ENCODE measurements around the gene ACVRL1. TPM values are rescaled to one million over a fixed set of nuclear protein-coding genes. Genes with fewer than 3 reads are reported as not detected.
A peak's percentile ranks its signal among the peaks of the same experiment; 100 is the strongest.

The ACVRL1 gene
- total RNA-seq, 2 experiments from 2014 or later: not detected

- H3K36me3 Mint-ChIP-seq: no peaks in the 10 kb centered on the region
- DNase-seq: no peak
- peaks cover 10% of the 10 kb centered on the region for H3K27me3 Mint-ChIP-seq
- no peak overlapping the region for H3K27ac Mint-ChIP-seq
- peaks cover 8% of the 10 kb centered on the region for H3K9me3 Mint-ChIP-seq
- no peak overlapping the region for H3K4me3 Mint-ChIP-seq
- peaks cover 23% of the 10 kb centered on the region for H3K4me1 Mint-ChIP-seq
These were observed 42.2 kb downstream of the ACVRL1 start for GRCh38 chr12:51949342-51950030.

GRCh38 chr12:51950682-51951198 lies 43.4 kb downstream of the ACVRL1 start:
- Mint-ChIP-seq H3K27me3 (peaks cover 10% of the 10 kb centered on the region), H3K27ac (peak overlapping the region; percentile 73), H3K36me3 (no peaks in the 10 kb centered on the region), H3K4me3 (peak overlapping the region; percentile 86), H3K4me1 (peaks cover 36% of the 10 kb centered on the region), H3K9me3 (no peaks in the 10 kb centered on the region)
- DNase-seq: no peak

- H3K36me3 Mint-ChIP-seq: no peaks in the 10 kb centered on the region
- peak; percentile 90 for DNase-seq
- no peaks in the 10 kb centered on the region for H3K9me3 Mint-ChIP-seq
- H3K4me3 Mint-ChIP-seq: peak within 1 kb of the TSS; percentile 86
- H3K27ac Mint-ChIP-seq: peak within 1 kb of the TSS; percentile 73
- peaks cover 40% of the 10 kb centered on the region for H3K4me1 Mint-ChIP-seq
- peaks cover 10% of the 10 kb centered on the region for H3K27me3 Mint-ChIP-seq
These were observed 44.0 kb downstream of the ACVRL1 start, which contains the start of gene ACVR1B for GRCh38 chr12:51951199-51951842. Gene ACVR1B (plus strand): TSS chr12:51951699. CDS start chr12:51951744, 45 bp downstream.

- Mint-ChIP-seq H3K27ac (peak overlapping the region; percentile 59), H3K9me3 (no peaks in the 10 kb centered on the region), H3K4me3 (peak overlapping the region; percentile 83), H3K4me1 (peaks cover 40% of the 10 kb centered on the region), H3K27me3 (peaks cover 10% of the 10 kb centered on the region), H3K36me3 (no peaks in the 10 kb centered on the region)
- DNase-seq: peak; percentile 3
These were observed 44.8 kb downstream of the ACVRL1 start for GRCh38 chr12:51951843-51952722.

- H3K9me3 Mint-ChIP-seq: no peaks in the 10 kb centered on the region
- H3K36me3 Mint-ChIP-seq: no peaks in the 10 kb centered on the region
- peaks cover 10% of the 10 kb centered on the region for H3K27me3 Mint-ChIP-seq
- peaks cover 44% of the 10 kb centered on the region for H3K4me1 Mint-ChIP-seq
- H3K4me3 Mint-ChIP-seq: peak overlapping the region; percentile 83
- no peak for DNase-seq
- peak overlapping the region; percentile 39 for H3K27ac Mint-ChIP-seq
These were observed 45.8 kb downstream of the ACVRL1 start for GRCh38 chr12:51953089-51953488.

- Mint-ChIP-seq H3K4me1 (peaks cover 44% of the 10 kb centered on the region), H3K27ac (no peak overlapping the region), H3K27me3 (peaks cover 10% of the 10 kb centered on the region), H3K36me3 (no peaks in the 10 kb centered on the region), H3K4me3 (peak overlapping the region; percentile 83), H3K9me3 (no peaks in the 10 kb centered on the region)
- DNase-seq: no peak
These were observed 46.6 kb downstream of the ACVRL1 start for GRCh38 chr12:51953864-51954263.

GRCh38 chr12:51954561-51955361 lies 47.5 kb downstream of the ACVRL1 start:
- peaks cover 4% of the 10 kb centered on the region for H3K36me3 Mint-ChIP-seq
- H3K9me3 Mint-ChIP-seq: no peaks in the 10 kb centered on the region
- no peak overlapping the region for H3K4me3 Mint-ChIP-seq
- peaks cover 44% of the 10 kb centered on the region for H3K4me1 Mint-ChIP-seq
- peaks cover 6% of the 10 kb centered on the region for H3K27me3 Mint-ChIP-seq
- H3K27ac Mint-ChIP-seq: no peak overlapping the region
- DNase-seq: no peak

- Mint-ChIP-seq H3K27me3 (no peaks in the 10 kb centered on the region), H3K9me3 (no peaks in the 10 kb centered on the region), H3K27ac (no peak overlapping the region), H3K36me3 (peaks cover 4% of the 10 kb centered on the region), H3K4me1 (peaks cover 46% of the 10 kb centered on the region), H3K4me3 (no peak overlapping the region)
- no peak for DNase-seq
These were observed 48.4 kb downstream of the ACVRL1 start for GRCh38 chr12:51955702-51956101.

- no peaks in the 10 kb centered on the region for H3K9me3 Mint-ChIP-seq
- H3K27ac Mint-ChIP-seq: no peak overlapping the region
- peaks cover 49% of the 10 kb centered on the region for H3K4me1 Mint-ChIP-seq
- H3K27me3 Mint-ChIP-seq: no peaks in the 10 kb centered on the region
- H3K36me3 Mint-ChIP-seq: peaks cover 11% of the 10 kb centered on the region
- no peak for DNase-seq
- H3K4me3 Mint-ChIP-seq: no peak overlapping the region
These were observed 51.2 kb downstream of the ACVRL1 start for GRCh38 chr12:51958542-51958941.

GRCh38 chr12:51959211-51959610 lies 51.9 kb downstream of the ACVRL1 start:
- no peak for DNase-seq
- Mint-ChIP-seq H3K9me3 (no peaks in the 10 kb centered on the region), H3K4me1 (peaks cover 42% of the 10 kb centered on the region), H3K4me3 (no peak overlapping the region), H3K27me3 (no peaks in the 10 kb centered on the region), H3K36me3 (peaks cover 16% of the 10 kb centered on the region), H3K27ac (no peak overlapping the region)

GRCh38 chr12:51959921-51960320 lies 52.6 kb downstream of the ACVRL1 start:
- H3K36me3 Mint-ChIP-seq: peaks cover 20% of the 10 kb centered on the region
- no peak overlapping the region for H3K4me3 Mint-ChIP-seq
- H3K27me3 Mint-ChIP-seq: no peaks in the 10 kb centered on the region
- H3K9me3 Mint-ChIP-seq: no peaks in the 10 kb centered on the region
- peaks cover 40% of the 10 kb centered on the region for H3K4me1 Mint-ChIP-seq
- DNase-seq: no peak
- H3K27ac Mint-ChIP-seq: no peak overlapping the region

GRCh38 chr12:51960488-51960887 lies 53.2 kb downstream of the ACVRL1 start:
- Mint-ChIP-seq H3K4me3 (no peak overlapping the region), H3K9me3 (no peaks in the 10 kb centered on the region), H3K27me3 (no peaks in the 10 kb centered on the region), H3K36me3 (peaks cover 20% of the 10 kb centered on the region), H3K4me1 (peaks cover 34% of the 10 kb centered on the region), H3K27ac (no peak overlapping the region)
- DNase-seq: no peak

GRCh38 chr12:51960890-51961289 lies 53.6 kb downstream of the ACVRL1 start:
- Mint-ChIP-seq H3K4me3 (no peak overlapping the region), H3K4me1 (peaks cover 33% of the 10 kb centered on the region), H3K9me3 (no peaks in the 10 kb centered on the region), H3K36me3 (peaks cover 20% of the 10 kb centered on the region), H3K27ac (no peak overlapping the region), H3K27me3 (no peaks in the 10 kb centered on the region)
- no peak for DNase-seq

GRCh38 chr12:51961834-51962233 lies 54.5 kb downstream of the ACVRL1 start:
- no peak for DNase-seq
- H3K36me3 Mint-ChIP-seq: peaks cover 20% of the 10 kb centered on the region

More at GRCh38 chr12:51961834-51962233, 54.5 kb downstream of the ACVRL1 start:
- Mint-ChIP-seq H3K4me1 (peaks cover 30% of the 10 kb centered on the region), H3K27ac (no peak overlapping the region), H3K27me3 (no peaks in the 10 kb centered on the region), H3K9me3 (no peaks in the 10 kb centered on the region), H3K4me3 (no peak overlapping the region)
